ENCODE measurements around the gene MAPK14. TPM values are rescaled to one million over a fixed set of nuclear protein-coding genes. Genes with fewer than 3 reads are reported as not detected.

Gene MAPK14
- total and polyA plus RNA-seq, 2 of the 4 experiments (the other 2 are of a cell fraction): 28.4 to 74.4 TPM

DNA sequence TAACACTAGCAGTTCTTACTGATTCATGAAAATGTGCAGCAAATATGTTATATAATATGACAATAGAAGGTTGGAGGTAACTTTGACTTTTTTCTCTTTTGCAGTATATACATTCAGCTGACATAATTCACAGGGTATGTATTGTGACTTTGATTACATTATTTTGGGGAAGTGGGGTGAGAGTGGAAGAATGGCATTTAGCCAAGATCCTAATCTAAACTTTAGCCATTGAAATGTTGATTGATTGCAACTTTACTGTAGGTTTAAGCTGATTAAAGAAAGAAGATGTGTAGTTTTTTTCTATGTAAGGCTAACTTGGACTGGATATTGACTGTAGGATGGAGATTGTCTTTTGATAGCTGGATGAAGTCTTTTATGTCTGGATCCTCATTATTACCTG is 46.0 kb downstream of the MAPK14 start:
- Histone ChIP-seq H3K4ac (ENCODE audit: low read depth, low read length) (no peak overlapping the region), H2AFZ (replicated peaks; ENCODE audit: low read length, poor library complexity) (no peak overlapping the region), H2BK20ac (ENCODE audit: low read depth, low read length) (no peak overlapping the region), H3K9ac (ENCODE audit: low read depth, low read length) (no peak overlapping the region), H3K14ac (replicated peaks; ENCODE audit: low read depth, low read length) (no peak overlapping the region), H2AK9ac (replicated peaks; ENCODE audit: low read depth, low read length, poor library complexity) (no peak overlapping the region), H3K79me1 (ENCODE audit: low read depth in 1 of 2, low read length in 2 of 2) (peaks cover 16 to 47% of the 10 kb centered on the region in 2 experiments), H4K8ac (ENCODE audit: low read depth in 2 of 2, low read length in 2 of 2) (no peak overlapping the region), H4K5ac (ENCODE audit: low read depth, low read length) (no peak overlapping the region), H4K91ac (ENCODE audit: insufficient read depth, low read depth, low read length) (no peak overlapping the region), H3K36me3 (ENCODE audit: control insufficient read depth, insufficient read depth, low read length) (peaks cover 8% of the 10 kb centered on the region), H3K18ac (ENCODE audit: low read depth, low read length) (no peak overlapping the region), H2AK5ac (ENCODE audit: low read depth, low read length) (no peak overlapping the region), H4K20me1 (ENCODE audit: insufficient read depth, low read length) (peaks cover 29% of the 10 kb centered on the region), H3K9me1 (ENCODE audit: insufficient read depth, low read length) (no peaks in the 10 kb centered on the region; the same call in 1 of the 2 replicates), H3K27ac (ENCODE audit: insufficient read depth, low read length) (no peak overlapping the region), H3K4me3 (ENCODE audit: insufficient read depth, low read depth, low read length) (no peak overlapping the region), H3K56ac (ENCODE audit: extremely low read depth, insufficient read depth, low read length) (no peak overlapping the region), H3K23ac (ENCODE audit: low read depth, low read length) (no peak overlapping the region), H2BK15ac (ENCODE audit: low read depth, low read length) (no peak overlapping the region), H2BK5ac (ENCODE audit: low read depth, low read length, poor library complexity, severe bottlenecking) (no peak overlapping the region), H3K27me3 (ENCODE audit: control insufficient read depth, insufficient read depth, low read length) (no peaks in the 10 kb centered on the region), H2BK120ac (ENCODE audit: low read depth, low read length) (no peak overlapping the region), H3K9me3 (ENCODE audit: control insufficient read depth, insufficient read depth, low read length) (no peaks in the 10 kb centered on the region), H3K4me2 (ENCODE audit: low read depth, low read length) (no peak overlapping the region), H3K4me1 (ENCODE audit: control insufficient read depth, insufficient read depth, low read length) (no peaks in the 10 kb centered on the region; the same call in 1 of the 2 replicates)
- TF ChIP-seq, protein P1, sequence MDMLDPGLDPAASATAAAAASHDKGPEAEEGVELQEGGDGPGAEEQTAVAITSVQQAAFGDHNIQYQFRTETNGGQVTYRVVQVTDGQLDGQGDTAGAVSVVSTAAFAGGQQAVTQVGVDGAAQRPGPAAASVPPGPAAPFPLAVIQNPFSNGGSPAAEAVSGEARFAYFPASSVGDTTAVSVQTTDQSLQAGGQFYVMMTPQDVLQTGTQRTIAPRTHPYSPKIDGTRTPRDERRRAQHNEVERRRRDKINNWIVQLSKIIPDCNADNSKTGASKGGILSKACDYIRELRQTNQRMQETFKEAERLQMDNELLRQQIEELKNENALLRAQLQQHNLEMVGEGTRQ (IDR thresholded peaks at IDR 0.05; ENCODE audit: low read depth, low read length): no peak
- TF ChIP-seq FOS (IDR thresholded peaks at IDR 0.05; ENCODE audit: low read depth, low read length) (no peak), BHLHE40 (IDR thresholded peaks at IDR 0.05; ENCODE audit: low read depth, low read length) (no peak), RFX5 (IDR thresholded peaks at IDR 0.05; ENCODE audit: low read depth, low read length) (no peak)
- TF ChIP-seq, protein P2, sequence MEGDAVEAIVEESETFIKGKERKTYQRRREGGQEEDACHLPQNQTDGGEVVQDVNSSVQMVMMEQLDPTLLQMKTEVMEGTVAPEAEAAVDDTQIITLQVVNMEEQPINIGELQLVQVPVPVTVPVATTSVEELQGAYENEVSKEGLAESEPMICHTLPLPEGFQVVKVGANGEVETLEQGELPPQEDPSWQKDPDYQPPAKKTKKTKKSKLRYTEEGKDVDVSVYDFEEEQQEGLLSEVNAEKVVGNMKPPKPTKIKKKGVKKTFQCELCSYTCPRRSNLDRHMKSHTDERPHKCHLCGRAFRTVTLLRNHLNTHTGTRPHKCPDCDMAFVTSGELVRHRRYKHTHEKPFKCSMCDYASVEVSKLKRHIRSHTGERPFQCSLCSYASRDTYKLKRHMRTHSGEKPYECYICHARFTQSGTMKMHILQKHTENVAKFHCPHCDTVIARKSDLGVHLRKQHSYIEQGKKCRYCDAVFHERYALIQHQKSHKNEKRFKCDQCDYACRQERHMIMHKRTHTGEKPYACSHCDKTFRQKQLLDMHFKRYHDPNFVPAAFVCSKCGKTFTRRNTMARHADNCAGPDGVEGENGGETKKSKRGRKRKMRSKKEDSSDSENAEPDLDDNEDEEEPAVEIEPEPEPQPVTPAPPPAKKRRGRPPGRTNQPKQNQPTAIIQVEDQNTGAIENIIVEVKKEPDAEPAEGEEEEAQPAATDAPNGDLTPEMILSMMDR (conservative IDR thresholded peaks at IDR 0.05; ENCODE audit: low read depth, low read length): no peak
- no peak for DNase-seq
- in situ Hi-C loops (cut with MboI; ENCODE audit: low sequenced_read_pairs): no loop called here
- ChIA-PET POLR2A (ENCODE audit: unreplicated experiment) (no interaction called here), CTCF (interaction anchor here (1.4 kb wide), 1 partner anchor 21 kb away, joined by 5 read pairs; no protein-coding TSS in a partner anchor)
- intact Hi-C loops (cut with micrococcal nuclease): no loop called here
- ATAC-seq (ENCODE audit: low read depth): no peak
- dilution Hi-C loops (cut with HindIII; ENCODE audit: low sequenced_read_pairs, unreplicated experiment): no loop called here
- no TSS peak for BruUV-seq (replicated peaks)
